Panc1 (cell line): ENCODE measurements around the gene PATJ. TPM values are rescaled to one million over a fixed set of nuclear protein-coding genes. Genes with fewer than 3 reads are reported as not detected.

Experiments
- ATAC-seq: fragments of 200-7000 bp; cut with Tn5 transposase; 2 replicates; pipeline ENCODE4 v1.9.1; 2020; ENCODE audit warnings: mild to moderate bottlenecking, moderate library complexity
- BruUV-seq: library from RNA; stranded (reverse); fragments of 400-500 nt; replicated peaks from 2 replicates; lab custom pipeline; 2021; lab: Mats Ljungman, UMichigan
- CTCF ChIA-PET: fragments of 300-600 bp; sonication (Branson Sonifier 250); formaldehyde crosslinking; loops from one replicate; lab custom pipeline; 2022; ENCODE audit warnings: antibody characterized with exemption; lab: Charles Lee
- POLR2A ChIA-PET: fragments of 300-600 bp; sonication (Branson Sonifier 250); formaldehyde crosslinking; loops from one replicate; lab custom pipeline; 2022; ENCODE audit warnings: antibody characterized with exemption; lab: Charles Lee
- DNase-seq: peaks from one replicate; pipeline ENCODE4 v3.0.0-alpha.2; 2010; ENCODE audit warnings: low read depth, low spot score
- H3K27ac ChIP-seq: 2 replicates; pipeline ENCODE4 v1.5.1; 2011; ENCODE audit warnings: mild to moderate bottlenecking, low read length, inconsistent platforms
- H3K27me3 ChIP-seq: fragments of 200-500 bp; sonication (Bioruptor generic); 2 replicates; pipeline ENCODE4 v1.6.0; 2014; ENCODE audit warnings: low read length, inconsistent platforms; ENCODE audit not compliant: control insufficient read depth, insufficient read depth
- H3K36me3 ChIP-seq: fragments of 200-500 bp; sonication (Bioruptor generic); 2 replicates; pipeline ENCODE4 v1.5.1; 2014; ENCODE audit warnings: inconsistent platforms, mild to moderate bottlenecking, low read length, moderate library complexity; ENCODE audit not compliant: control insufficient read depth, insufficient read depth
- H3K4me1 ChIP-seq: 2 replicates; pipeline ENCODE4 v1.5.1; 2011; ENCODE audit warnings: inconsistent platforms, mild to moderate bottlenecking, low read length, moderate library complexity; ENCODE audit not compliant: control insufficient read depth, insufficient read depth
- H3K4me3 ChIP-seq, 2 experiments: 2 replicates each; pipeline ENCODE4 v1.5.1; 2011 to 2012; ENCODE audit warnings: low read depth in 2 of 2, low read length in 2 of 2, mild to moderate bottlenecking in 2 of 2, inconsistent platforms in 1 of 2, moderate library complexity in 1 of 2
- H3K9me3 ChIP-seq: fragments of 200-500 bp; sonication (Bioruptor generic); 2 replicates; pipeline ENCODE4 v1.5.1; 2014; ENCODE audit warnings: low read depth, mild to moderate bottlenecking, inconsistent platforms, low read length, moderate library complexity; ENCODE audit not compliant: control insufficient read depth, insufficient read depth
- POLR2AphosphoS5 ChIP-seq: IDR thresholded peaks from 2 replicates; pipeline ENCODE4 v1.6.1; 2012; ENCODE audit warnings: mild to moderate bottlenecking, low read depth, low read length, moderate library complexity
- REST ChIP-seq, 2 experiments: IDR thresholded peaks; 2 replicates each; pipeline ENCODE4 v1.6.1; 2011 to 2012; ENCODE audit warnings: low read depth in 2 of 2, control low read depth in 1 of 2, low read length in 1 of 2, mild to moderate bottlenecking in 1 of 2, moderate library complexity in 1 of 2; ENCODE audit not compliant: insufficient read depth in 1 of 2
- SIN3A ChIP-seq: IDR thresholded peaks from 2 replicates; pipeline ENCODE4 v1.6.1; 2012; ENCODE audit warnings: low read depth, mild to moderate bottlenecking, low read length, moderate library complexity, borderline replicate concordance; ENCODE audit not compliant: insufficient read depth
- TCF7L2 ChIP-seq: IDR thresholded peaks from 2 replicates; pipeline ENCODE4 v1.6.1; 2011; ENCODE audit warnings: mild to moderate bottlenecking, low read depth, low read length, inconsistent platforms
- in situ Hi-C: cut with HindIII; loops from 2 replicates; pipeline ENCODE4 v1.10.0; 2016; ENCODE audit warnings: low sequenced_read_pairs, low pct_unique_long_range_greater_than_20kb
- intact Hi-C: fragments of 100-400 bp; cut with micrococcal nuclease; formaldehyde crosslinking; loops from one replicate; pipeline ENCODE4 v1.10.0; 2022; ENCODE audit not compliant: unreplicated experiment
- total RNA-seq: library from RNA; stranded (reverse); gene quantifications from one replicate; pipeline ENCODE4 v1.2.1, GENCODE V29; 2021; ENCODE audit not compliant: unreplicated experiment
- TF ChIP-seq, protein P1 (sequence below): fragments of 450-650 bp; IDR thresholded peaks from 2 replicates; pipeline ENCODE4 v1.5.1; 2017; ENCODE audit warnings: mild to moderate bottlenecking

Gene PATJ
- total RNA-seq, 1 experiment from 2014 or later, result 36.2 TPM

DNA sequence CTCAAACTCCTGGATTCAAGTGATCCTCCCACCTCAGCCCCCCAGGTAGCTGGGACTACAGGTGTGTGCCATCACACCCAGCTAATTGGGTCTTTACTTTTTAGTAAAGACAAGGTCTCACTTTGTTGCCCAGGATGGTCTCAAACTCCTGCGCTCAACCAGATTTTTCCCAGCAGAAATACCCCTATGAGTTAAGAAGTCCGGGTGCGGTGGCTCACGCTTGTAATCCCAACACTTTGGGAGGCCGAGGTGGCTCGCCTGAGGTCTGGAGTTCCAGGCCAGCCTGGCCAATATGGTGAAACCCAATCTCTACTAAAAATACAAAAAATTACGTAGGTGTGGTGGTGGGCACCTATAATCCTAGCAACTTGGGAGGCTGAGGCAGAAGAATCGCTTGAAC, 445.8 kb downstream of the PATJ start:
- no peaks in the 10 kb centered on the region for H3K4me1 ChIP-seq
- POLR2A ChIA-PET, result no interaction called here
- intact Hi-C loops, result no loop called here
- in situ Hi-C loops, result no loop called here
- TF ChIP-seq SIN3A, result no peak
- TF ChIP-seq POLR2AphosphoS5, result no peak
- TF ChIP-seq REST (IDR thresholded peaks at IDR 0.05; ENCODE audit: insufficient read depth in 1 of 2, low read depth in 2 of 2, low read length in 1 of 2), result no peak
- TF ChIP-seq, protein P1, sequence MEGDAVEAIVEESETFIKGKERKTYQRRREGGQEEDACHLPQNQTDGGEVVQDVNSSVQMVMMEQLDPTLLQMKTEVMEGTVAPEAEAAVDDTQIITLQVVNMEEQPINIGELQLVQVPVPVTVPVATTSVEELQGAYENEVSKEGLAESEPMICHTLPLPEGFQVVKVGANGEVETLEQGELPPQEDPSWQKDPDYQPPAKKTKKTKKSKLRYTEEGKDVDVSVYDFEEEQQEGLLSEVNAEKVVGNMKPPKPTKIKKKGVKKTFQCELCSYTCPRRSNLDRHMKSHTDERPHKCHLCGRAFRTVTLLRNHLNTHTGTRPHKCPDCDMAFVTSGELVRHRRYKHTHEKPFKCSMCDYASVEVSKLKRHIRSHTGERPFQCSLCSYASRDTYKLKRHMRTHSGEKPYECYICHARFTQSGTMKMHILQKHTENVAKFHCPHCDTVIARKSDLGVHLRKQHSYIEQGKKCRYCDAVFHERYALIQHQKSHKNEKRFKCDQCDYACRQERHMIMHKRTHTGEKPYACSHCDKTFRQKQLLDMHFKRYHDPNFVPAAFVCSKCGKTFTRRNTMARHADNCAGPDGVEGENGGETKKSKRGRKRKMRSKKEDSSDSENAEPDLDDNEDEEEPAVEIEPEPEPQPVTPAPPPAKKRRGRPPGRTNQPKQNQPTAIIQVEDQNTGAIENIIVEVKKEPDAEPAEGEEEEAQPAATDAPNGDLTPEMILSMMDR, result no peak
- TF ChIP-seq TCF7L2, result no peak
- no peaks in the 10 kb centered on the region for H3K9me3 ChIP-seq
- ATAC-seq (no peak), DNase-seq (no peak)
- BruUV-seq, result no TSS peak
- no peak overlapping the region for H3K27ac ChIP-seq
- no peaks in the 10 kb centered on the region for H3K27me3 ChIP-seq
- H3K4me3 ChIP-seq, result no peak overlapping the region
- CTCF ChIA-PET, result no interaction called here
- H3K36me3 ChIP-seq, result no peaks in the 10 kb centered on the region

GRCh38 chr1:62194651-62195544, 452.6 kb downstream of the PATJ start, which contains the start of gene L1TD1:
Gene L1TD1 (plus strand): TSS chr1:62194849. CDS start chr1:62206629, 11,780 bp downstream.
- TF ChIP-seq REST (IDR thresholded peaks at IDR 0.05; ENCODE audit: insufficient read depth in 1 of 2, low read depth in 2 of 2, low read length in 1 of 2) (no peak), SIN3A (no peak), POLR2AphosphoS5 (no peak), TCF7L2 (no peak)
- TF ChIP-seq, protein P1, result no peak
- Histone ChIP-seq H3K9me3 (no peaks in the 10 kb centered on the region), H3K4me3 (no peak within 1 kb of the TSS), H3K27me3 (no peaks in the 10 kb centered on the region), H3K4me1 (no peaks in the 10 kb centered on the region), H3K36me3 (no peaks in the 10 kb centered on the region), H3K27ac (no peak within 1 kb of the TSS)
- intact Hi-C loops (no loop called here), in situ Hi-C loops (no loop called here)
- ATAC-seq (no peak), DNase-seq (no peak)
- POLR2A ChIA-PET, result no interaction called here
- no TSS peak for BruUV-seq
- CTCF ChIA-PET, result no interaction called here
